Measurements from ENCODE around the gene ZNF730.
"Not testable (repeated sequence)": the region's sequence is repeated elsewhere in the genome, so short reads cannot be mapped to it uniquely, and the experiment has no call there.

The ZNF730 gene

GRCh38 chr19:23116802-23117571, at the start of gene ZNF730:
Gene ZNF730, plus strand, starts transcription at chr19:23117025. Its CDS starts 149 bp downstream, at chr19:23117174.
- no peak for DNase-seq

GRCh38 chr19:23070353-23071146, 46.3 kb upstream of the ZNF730 start:
- no peak for DNase-seq

GRCh38 chr19:23071147-23071511, 45.7 kb upstream of the ZNF730 start:
- DNase-seq = no peak

- no peak for DNase-seq
Measured at GRCh38 chr19:23075031-23075733, 41.6 kb upstream of the ZNF730 start.

GRCh38 chr19:23077776-23078175, 39.0 kb upstream of the ZNF730 start:
- DNase-seq = not testable (repeated sequence)

- no peak for DNase-seq
Measured at GRCh38 chr19:23093832-23094231, 23.0 kb upstream of the ZNF730 start.

GRCh38 chr19:23095418-23095817, 21.4 kb upstream of the ZNF730 start:
- no peak for DNase-seq

GRCh38 chr19:23098286-23098685, 18.5 kb upstream of the ZNF730 start:
- DNase-seq = no peak

GRCh38 chr19:23098988-23099387, 17.8 kb upstream of the ZNF730 start:
- no peak for DNase-seq

- DNase-seq = no peak
Measured at GRCh38 chr19:23099966-23100365, 16.9 kb upstream of the ZNF730 start.

GRCh38 chr19:23101241-23101640, 15.6 kb upstream of the ZNF730 start:
- DNase-seq = no peak

GRCh38 chr19:23118400-23118799, 1.6 kb downstream of the ZNF730 start:
- DNase-seq = no peak

- DNase-seq = not testable (repeated sequence)
Measured at GRCh38 chr19:23134211-23134610, 17.4 kb downstream of the ZNF730 start.

GRCh38 chr19:23145617-23146415, 29.0 kb downstream of the ZNF730 start:
- no peak for DNase-seq

GRCh38 chr19:23160766-23161165, 43.9 kb downstream of the ZNF730 start:
- DNase-seq = no peak

GRCh38 chr19:23168286-23168685, 51.5 kb downstream of the ZNF730 start:
- not testable (repeated sequence) for DNase-seq

- DNase-seq = no peak
Measured at GRCh38 chr19:23183251-23183650, 66.4 kb downstream of the ZNF730 start.

GRCh38 chr19:23190341-23190740, 73.5 kb downstream of the ZNF730 start:
- no peak for DNase-seq

Data from CD4-positive, alpha-beta T cell treated with Interleukin-4 for 4 hours (primary cell).